Measurements from ENCODE around the gene BCAN. TPM values are rescaled to one million over a fixed set of nuclear protein-coding genes. Genes with fewer than 3 reads are reported as not detected.

Gene BCAN
- total and polyA plus RNA-seq, 2 of the 8 experiments (the other 6 are each of a cell fraction or from before 2014, with no cell fraction given) = 4.5 to 24.0 TPM

DNA sequence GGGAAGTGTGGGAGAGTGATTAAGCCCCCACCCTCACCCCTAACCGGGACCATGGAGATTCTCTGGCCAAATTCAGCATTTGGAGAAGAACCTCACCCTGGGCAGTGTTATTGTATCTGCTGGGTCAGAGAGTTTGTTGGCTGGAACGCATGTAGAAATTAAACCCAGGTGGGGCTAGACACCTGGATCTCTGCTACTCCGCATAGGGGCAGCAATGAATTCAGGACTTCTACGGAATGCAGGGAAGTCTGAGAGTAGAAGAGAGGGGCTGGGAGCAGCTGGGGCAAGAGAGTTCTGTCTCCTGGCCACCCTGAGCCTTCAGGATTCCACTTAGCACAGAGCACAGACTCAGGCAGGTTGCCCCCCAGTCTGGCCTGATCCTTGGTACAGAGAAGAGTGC, 67.1 kb downstream of the BCAN start:
- peak overlapping the region; percentile 52; the same call in 1 of the 2 replicates for H3K27ac ChIP-seq (ENCODE audit: low read depth, low read length)
- H2BK20ac ChIP-seq (ENCODE audit: low read length) = peak overlapping the region; percentile 8
- H2BK12ac ChIP-seq (ENCODE audit: low read depth, low read length) = peak overlapping the region; percentile 90
- H3K4me2 ChIP-seq (ENCODE audit: insufficient read depth in 1 of 2, low read depth in 2 of 2, low read length in 2 of 2) = peak overlapping the region; percentile 77 to 94
- peaks cover 31% of the 10 kb centered on the region; the same call in 1 of the 2 replicates for H3K23me2 ChIP-seq (ENCODE audit: low read depth, low read length)
- H2BK15ac ChIP-seq (ENCODE audit: low read length) = peak overlapping the region; percentile 97
- H3K4ac ChIP-seq (replicated peaks; ENCODE audit: insufficient read length, low read depth, low read length) = no peak overlapping the region
- 57% methylated on average over 4 of the region's 4 CpGs; no CpG with 5 or more reads in 1 of the 2 experiments for WGBS, 2 experiments (ENCODE audit: extremely low coverage in 1 of 2, insufficient coverage in 1 of 2, insufficient read length in 1 of 2, insufficient replicate concordance in 2 of 2, low coverage in 1 of 2, low lambda C conversion rate in 2 of 2, missing lambda C conversion rate in 1 of 2)
- FAIRE-seq (no peak), DNase-seq (ENCODE audit: low read depth in 1 of 2, low spot score in 2 of 2) (no peak)
- H3K9ac ChIP-seq (replicated peaks in 1 of 4; ENCODE audit: extremely low read depth in 1 of 4, low read depth in 3 of 4, low read length in 3 of 4) = no peak overlapping the region
- H3K23ac ChIP-seq (ENCODE audit: insufficient read length) = no peak overlapping the region
- H2AFZ ChIP-seq (ENCODE audit: low read length) = no peak overlapping the region
- peak overlapping the region in 3 of 4 experiments; percentile 21 to 80 (median 29); a peak in 5 of 8 replicates for H3K4me3 ChIP-seq (ENCODE audit: extremely low read depth in 1 of 4, insufficient read depth in 2 of 4, low read depth in 3 of 4, low read length in 4 of 4)
- H3K27me3 ChIP-seq (replicated peaks in 1 of 4; ENCODE audit: control insufficient read depth in 3 of 4, extremely low read depth in 1 of 4, insufficient read depth in 3 of 4, low read length in 3 of 4) = peaks cover 0 to 13% (median 6%) of the 10 kb centered on the region in 4 experiments; a peak in 4 of 7 replicates
- peak overlapping the region; percentile 61 for H4K91ac ChIP-seq (replicated peaks; ENCODE audit: insufficient read length, low read length)
- H3K56ac ChIP-seq (replicated peaks; ENCODE audit: insufficient read length, low read depth, low read length) = no peak overlapping the region
- no peaks in the 10 kb centered on the region for H3K9me3 ChIP-seq (ENCODE audit: insufficient read depth in 2 of 2, low read depth in 1 of 2, low read length in 1 of 2)
- peaks cover 19 to 56% (median 40%) of the 10 kb centered on the region in 4 experiments for H3K4me1 ChIP-seq (replicated peaks in 1 of 4; ENCODE audit: control insufficient read depth in 3 of 4, insufficient read depth in 4 of 4, low read length in 3 of 4)
- H2BK120ac ChIP-seq (replicated peaks; ENCODE audit: low read depth, low read length) = peak overlapping the region; percentile 19
- no peak overlapping the region for H4K8ac ChIP-seq (ENCODE audit: extremely low read depth, insufficient read depth, low read length)
- peaks cover 0 to 2% of the 10 kb centered on the region in 2 experiments for H4K20me1 ChIP-seq (replicated peaks in 1 of 2; ENCODE audit: control insufficient read depth in 1 of 2, insufficient read depth in 2 of 2, low read length in 2 of 2)
- POLR2A ChIA-PET (ENCODE audit: partially characterized antibody) = interaction anchor here (0.9 to 16.9 kb wide), 12 partner anchors 10 to 215 kb away, joined by 3 to 530 read pairs (median 10); partner anchors contain the start of genes HDGF, ISG20L2, METTL25B and MRPL24
- CTCF ChIA-PET (ENCODE audit: partially characterized antibody) = interaction anchor here (1.0 to 66.0 kb wide), 7 partner anchors 4 to 182 kb away, joined by 3 to 4284 read pairs (median 18); partner anchors contain the start of genes CRABP2, ISG20L2, METTL25B and MRPL24
- no peaks in the 10 kb centered on the region for H3K36me3 ChIP-seq (ENCODE audit: control insufficient read depth in 2 of 4, insufficient read depth in 4 of 4, low read length in 3 of 4)
- H3K14ac ChIP-seq (ENCODE audit: insufficient read length) = no peak overlapping the region
- H4K5ac ChIP-seq (ENCODE audit: insufficient read length, low read depth, low read length) = peak overlapping the region; percentile 20
- H2BK5ac ChIP-seq (ENCODE audit: low read depth, low read length) = peak overlapping the region; percentile 68; the same call in 1 of the 2 replicates
- H3K79me2 ChIP-seq (ENCODE audit: control insufficient read depth in 1 of 2, insufficient read depth in 2 of 2, low read length in 2 of 2) = peaks cover 2 to 10% of the 10 kb centered on the region in 2 experiments; a peak in 1 of 4 replicates
- H3K18ac ChIP-seq (ENCODE audit: extremely low read depth, low read length) = peak overlapping the region; percentile 98
- no peaks in the 10 kb centered on the region for H3K79me1 ChIP-seq (ENCODE audit: low read depth, low read length)
- peak overlapping the region; percentile 26; the same call in 1 of the 2 replicates for H2AK5ac ChIP-seq (ENCODE audit: low read depth, low read length)
- TF ChIP-seq, protein P1, sequence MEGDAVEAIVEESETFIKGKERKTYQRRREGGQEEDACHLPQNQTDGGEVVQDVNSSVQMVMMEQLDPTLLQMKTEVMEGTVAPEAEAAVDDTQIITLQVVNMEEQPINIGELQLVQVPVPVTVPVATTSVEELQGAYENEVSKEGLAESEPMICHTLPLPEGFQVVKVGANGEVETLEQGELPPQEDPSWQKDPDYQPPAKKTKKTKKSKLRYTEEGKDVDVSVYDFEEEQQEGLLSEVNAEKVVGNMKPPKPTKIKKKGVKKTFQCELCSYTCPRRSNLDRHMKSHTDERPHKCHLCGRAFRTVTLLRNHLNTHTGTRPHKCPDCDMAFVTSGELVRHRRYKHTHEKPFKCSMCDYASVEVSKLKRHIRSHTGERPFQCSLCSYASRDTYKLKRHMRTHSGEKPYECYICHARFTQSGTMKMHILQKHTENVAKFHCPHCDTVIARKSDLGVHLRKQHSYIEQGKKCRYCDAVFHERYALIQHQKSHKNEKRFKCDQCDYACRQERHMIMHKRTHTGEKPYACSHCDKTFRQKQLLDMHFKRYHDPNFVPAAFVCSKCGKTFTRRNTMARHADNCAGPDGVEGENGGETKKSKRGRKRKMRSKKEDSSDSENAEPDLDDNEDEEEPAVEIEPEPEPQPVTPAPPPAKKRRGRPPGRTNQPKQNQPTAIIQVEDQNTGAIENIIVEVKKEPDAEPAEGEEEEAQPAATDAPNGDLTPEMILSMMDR (IDR thresholded peaks at IDR 0.05; ENCODE audit: control extremely low read depth in 1 of 3, insufficient read depth in 1 of 3, low read depth in 1 of 3, low read length in 3 of 3) = no peak
- TF ChIP-seq SP1 (IDR thresholded peaks at IDR 0.05; ENCODE audit: low read depth, low read length) = no peak
- no peak for TF ChIP-seq KDM1A (IDR thresholded peaks at IDR 0.05; ENCODE audit: borderline replicate concordance, low read length)
- no peak for TF ChIP-seq ZNF274 (IDR thresholded peaks at IDR 0.05; ENCODE audit: borderline replicate concordance, extremely low read depth, low read length)
- no peak for TF ChIP-seq TBP (IDR thresholded peaks at IDR 0.05; ENCODE audit: low read depth, low read length)
- no peak for TF ChIP-seq CBX5 (IDR thresholded peaks at IDR 0.05; ENCODE audit: low read depth, low read length)
- TF ChIP-seq JUN (IDR thresholded peaks at IDR 0.05; ENCODE audit: low read depth, low read length) = no peak
- TF ChIP-seq RFX5 (IDR thresholded peaks at IDR 0.05; ENCODE audit: borderline replicate concordance, low read depth, low read length) = no peak
- no peak for TF ChIP-seq POU5F1 (IDR thresholded peaks at IDR 0.05; ENCODE audit: low read depth, low read length)
- TF ChIP-seq CHD2 (IDR thresholded peaks at IDR 0.05; ENCODE audit: low read length) = no peak

Data from H1 (cell line).